ENCODE results near the gene CCDC50. TPM values are rescaled to one million over a fixed set of nuclear protein-coding genes. Genes with fewer than 3 reads are reported as not detected.

Gene CCDC50
- total RNA-seq, 2 donors from 2014 or later: 56.0 to 84.7 TPM

GRCh38 chr3:191417457-191417729, 88.2 kb downstream of the CCDC50 start:
- Histone ChIP-seq H3K4me3 (no peak overlapping the region), H3K36me3 (no peaks in the 10 kb centered on the region), H3K27me3 (replicated peaks; ENCODE audit: insufficient read depth) (no peaks in the 10 kb centered on the region), H3K27ac (no peak overlapping the region), H3K9me3 (no peaks in the 10 kb centered on the region), H3K4me1 (replicated peaks) (no peaks in the 10 kb centered on the region)
- 69% methylated on average over 6 of the region's 6 CpGs for WGBS
- intact Hi-C loops (cut with DNase I): loop anchor here (5.0 kb wide), 1 partner anchor 1025 kb away; no protein-coding TSS in a partner anchor
- TF ChIP-seq CTCF (IDR thresholded peaks at IDR 0.05): no peak
- TF ChIP-seq POLR2A (IDR thresholded peaks at IDR 0.05): no peak
- no peak for TF ChIP-seq POLR2AphosphoS5 (IDR thresholded peaks at IDR 0.05)
- no peak for DNase-seq (ENCODE audit: low spot score)

- Histone ChIP-seq H3K4me3 (no peak overlapping the region), H3K36me3 (no peaks in the 10 kb centered on the region), H3K4me1 (replicated peaks) (no peaks in the 10 kb centered on the region), H3K27ac (no peak overlapping the region), H3K27me3 (replicated peaks; ENCODE audit: insufficient read depth) (no peaks in the 10 kb centered on the region), H3K9me3 (no peaks in the 10 kb centered on the region)
- DNase-seq (ENCODE audit: low spot score): no peak
- 73% methylated on average over 2 of the region's 2 CpGs for WGBS
- intact Hi-C loops (cut with DNase I): loop anchor here (5.0 kb wide), 1 partner anchor 1007 kb away; no protein-coding TSS in a partner anchor
- no peak for TF ChIP-seq CTCF (IDR thresholded peaks at IDR 0.05)
- TF ChIP-seq POLR2A (IDR thresholded peaks at IDR 0.05): no peak
- TF ChIP-seq POLR2AphosphoS5 (IDR thresholded peaks at IDR 0.05): no peak
Measured at GRCh38 chr3:191420771-191421170, 91.6 kb downstream of the CCDC50 start.

- Histone ChIP-seq H3K4me3 (no peak overlapping the region), H3K4me1 (replicated peaks) (no peaks in the 10 kb centered on the region), H3K27ac (no peak overlapping the region), H3K27me3 (replicated peaks; ENCODE audit: insufficient read depth) (no peaks in the 10 kb centered on the region), H3K36me3 (no peaks in the 10 kb centered on the region), H3K9me3 (no peaks in the 10 kb centered on the region)
- no peak for TF ChIP-seq POLR2AphosphoS5 (IDR thresholded peaks at IDR 0.05)
- TF ChIP-seq CTCF (IDR thresholded peaks at IDR 0.05): no peak
- no peak for TF ChIP-seq POLR2A (IDR thresholded peaks at IDR 0.05)
- WGBS: 54% methylated on average over 3 of the region's 3 CpGs
- intact Hi-C loops (cut with DNase I): loop anchor here (5.0 kb wide), 1 partner anchor 1002 kb away; no protein-coding TSS in a partner anchor
- DNase-seq (ENCODE audit: low spot score): no peak
Measured at GRCh38 chr3:191424881-191425280, 95.7 kb downstream of the CCDC50 start.

GRCh38 chr3:191425322-191425734, 96.1 kb downstream of the CCDC50 start:
- Histone ChIP-seq H3K27me3 (replicated peaks; ENCODE audit: insufficient read depth) (no peaks in the 10 kb centered on the region), H3K36me3 (no peaks in the 10 kb centered on the region), H3K4me3 (no peak overlapping the region), H3K9me3 (no peaks in the 10 kb centered on the region), H3K27ac (no peak overlapping the region), H3K4me1 (replicated peaks) (no peaks in the 10 kb centered on the region)
- TF ChIP-seq POLR2A (IDR thresholded peaks at IDR 0.05): no peak
- no peak for TF ChIP-seq CTCF (IDR thresholded peaks at IDR 0.05)
- TF ChIP-seq POLR2AphosphoS5 (IDR thresholded peaks at IDR 0.05): no peak
- WGBS: 89% methylated on average over 11 of the region's 11 CpGs
- intact Hi-C loops (cut with DNase I): no loop called here
- no peak for DNase-seq (ENCODE audit: low spot score)

- Histone ChIP-seq H3K4me3 (no peak overlapping the region), H3K9me3 (no peaks in the 10 kb centered on the region), H3K27ac (no peak overlapping the region), H3K4me1 (replicated peaks) (no peaks in the 10 kb centered on the region), H3K36me3 (no peaks in the 10 kb centered on the region), H3K27me3 (replicated peaks; ENCODE audit: insufficient read depth) (no peaks in the 10 kb centered on the region)
- DNase-seq (ENCODE audit: low spot score): no peak
- TF ChIP-seq POLR2AphosphoS5 (IDR thresholded peaks at IDR 0.05): no peak
- TF ChIP-seq POLR2A (IDR thresholded peaks at IDR 0.05): no peak
- TF ChIP-seq CTCF (IDR thresholded peaks at IDR 0.05): no peak
- WGBS: 40% methylated on average over 1 of the region's 1 CpG
- intact Hi-C loops (cut with DNase I): no loop called here
Measured at GRCh38 chr3:191426311-191426710, 97.1 kb downstream of the CCDC50 start.
